KG1 (cell line): ENCODE results near the gene TP73.
"Not testable (repeated sequence)": the region's sequence is repeated elsewhere in the genome, so short reads cannot be mapped to it uniquely, and the experiment has no call there.

ENCODE experiments used
- DNase-seq: peaks from one replicate; lab custom pipeline; 2025; lab: John Stamatoyannopoulos, UW

TP73 gene

DNA sequence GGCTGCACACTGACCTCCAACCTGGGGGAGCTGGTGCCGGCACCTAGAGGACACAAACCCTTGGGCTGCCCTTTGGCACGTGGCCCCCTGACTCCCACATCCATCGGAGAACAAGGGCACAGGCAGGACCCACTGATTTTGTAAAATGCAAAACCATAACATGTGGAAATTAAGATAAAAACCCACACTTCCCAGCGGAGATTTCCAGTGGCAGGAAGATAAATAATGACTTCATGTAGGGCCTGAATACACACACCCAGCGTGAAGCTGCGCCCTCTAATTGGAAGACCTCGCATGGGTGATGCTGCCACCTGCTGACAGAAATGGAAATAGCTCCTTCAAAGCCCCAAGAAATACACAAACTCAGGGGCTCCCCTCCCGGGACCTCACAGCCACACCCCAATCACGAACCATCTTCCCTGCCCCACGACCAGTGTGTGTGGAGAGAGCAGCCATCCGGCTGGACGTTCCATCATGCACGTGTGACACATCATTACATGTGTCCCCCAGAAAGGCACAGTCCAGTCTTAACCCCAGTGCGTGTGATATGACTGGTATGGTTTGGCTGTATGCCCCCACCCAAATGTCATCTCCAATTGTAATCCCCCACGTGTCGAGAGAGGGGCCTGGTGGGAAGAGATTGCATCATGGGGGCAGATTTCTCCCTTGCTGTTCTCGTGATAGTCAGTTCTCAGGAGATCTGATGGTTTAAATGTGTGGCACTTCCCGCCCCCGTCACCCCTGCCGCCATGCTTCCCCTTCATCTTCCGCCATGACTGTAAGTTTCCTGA is 33.2 kb upstream of the TP73 start:
- peak; percentile 63 for DNase-seq

DNA sequence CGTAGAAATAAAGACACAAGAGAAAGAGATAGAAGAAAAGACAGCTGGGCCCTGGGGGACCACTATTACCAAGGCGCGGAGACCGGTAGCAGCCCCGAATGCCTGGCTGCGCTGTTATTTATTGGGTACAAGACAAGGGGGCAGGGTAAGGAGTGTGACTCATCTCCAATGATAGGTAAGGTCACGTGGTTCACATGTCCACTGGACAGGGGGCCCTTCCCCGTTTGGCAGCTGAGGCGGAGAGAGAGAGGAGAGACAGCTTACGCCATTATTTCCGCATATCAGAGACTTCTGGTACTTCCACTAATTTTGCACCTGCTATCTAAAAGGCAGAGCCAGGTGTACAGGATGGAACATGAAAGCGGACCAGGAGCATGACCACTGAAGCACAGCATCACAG is 31.6 kb upstream of the TP73 start:
- no peak for DNase-seq

DNA sequence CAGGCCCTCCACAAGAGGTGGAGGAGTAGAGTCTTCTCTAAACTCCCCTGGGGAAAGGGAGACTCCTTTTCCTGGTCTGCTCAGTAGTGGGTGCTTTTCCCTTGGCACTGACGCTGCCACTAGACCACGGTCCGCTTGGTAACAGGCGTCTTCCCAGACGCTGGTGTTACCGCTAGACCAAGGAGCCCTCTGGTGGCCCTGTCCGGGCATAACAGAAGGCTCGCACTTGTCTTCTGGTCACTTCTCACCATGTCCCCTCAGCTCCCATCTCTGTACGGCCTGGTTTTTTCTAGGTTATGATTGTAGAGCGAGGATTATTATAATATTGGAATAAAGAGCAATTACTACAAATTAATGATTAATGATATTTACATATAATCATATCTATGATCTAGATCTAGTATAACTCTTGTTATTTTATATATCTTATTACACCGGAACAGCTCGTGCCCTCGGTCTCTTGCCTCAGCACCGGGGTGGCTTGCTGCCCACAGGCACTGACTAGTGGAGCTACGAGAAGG is 31.1 kb upstream of the TP73 start:
- DNase-seq: peak; percentile 14

DNA sequence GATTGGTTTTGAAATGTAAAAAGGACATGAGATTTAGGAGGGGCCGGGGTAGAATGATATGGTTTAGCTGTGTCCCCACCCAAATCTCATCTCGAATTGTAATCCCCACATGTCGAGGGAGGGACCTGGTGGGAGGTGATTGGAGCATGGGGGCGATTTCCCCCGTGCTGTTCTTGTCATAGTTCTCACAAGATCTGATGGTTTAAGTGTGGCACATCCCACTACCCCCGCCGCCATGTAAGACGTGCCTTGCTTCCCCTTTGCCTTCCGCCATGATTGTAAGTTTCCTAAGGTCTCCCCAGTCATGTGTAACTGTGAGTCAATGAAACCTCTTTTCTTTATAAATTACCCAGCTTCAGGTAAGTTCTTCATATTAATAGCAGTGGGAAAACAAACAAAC is 30.2 kb upstream of the TP73 start:
- DNase-seq: not testable (repeated sequence)

DNA sequence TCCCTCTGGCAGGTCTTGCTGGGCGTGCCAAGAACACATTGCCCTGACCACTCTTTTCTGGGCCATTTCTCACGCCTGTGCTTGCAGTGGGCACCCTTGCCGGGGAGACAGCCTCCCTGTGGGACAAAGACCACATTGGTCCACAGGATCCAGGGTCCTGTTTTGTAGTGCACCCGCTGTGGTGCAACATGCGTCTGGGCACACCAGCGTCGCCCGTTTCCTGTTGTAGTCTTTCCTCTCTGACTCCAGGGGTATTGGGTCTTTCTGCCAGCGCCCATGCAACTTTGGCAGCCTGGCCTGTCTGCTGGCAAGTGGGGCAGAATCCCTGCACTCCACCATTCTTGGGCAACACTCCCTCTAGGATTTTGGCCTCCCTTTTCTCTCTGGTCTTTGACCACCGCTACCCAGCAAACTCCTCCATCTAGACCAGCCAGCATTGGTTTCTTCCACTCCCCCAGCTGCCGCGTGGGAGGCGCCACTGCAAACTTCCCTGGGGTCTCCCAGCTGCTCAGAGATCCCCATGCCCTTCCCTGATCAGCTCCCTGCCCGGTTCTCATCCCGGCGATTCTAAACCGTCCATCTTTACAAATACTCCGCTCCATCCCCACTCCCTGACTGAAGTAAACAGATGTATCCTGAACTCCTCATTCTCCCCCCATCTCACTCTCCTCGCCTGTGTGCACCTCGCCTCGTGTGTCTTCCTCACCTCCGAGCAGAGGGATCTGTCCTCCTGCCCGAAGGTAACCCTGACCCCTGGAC is 28.7 kb upstream of the TP73 start:
- DNase-seq: no peak

DNA sequence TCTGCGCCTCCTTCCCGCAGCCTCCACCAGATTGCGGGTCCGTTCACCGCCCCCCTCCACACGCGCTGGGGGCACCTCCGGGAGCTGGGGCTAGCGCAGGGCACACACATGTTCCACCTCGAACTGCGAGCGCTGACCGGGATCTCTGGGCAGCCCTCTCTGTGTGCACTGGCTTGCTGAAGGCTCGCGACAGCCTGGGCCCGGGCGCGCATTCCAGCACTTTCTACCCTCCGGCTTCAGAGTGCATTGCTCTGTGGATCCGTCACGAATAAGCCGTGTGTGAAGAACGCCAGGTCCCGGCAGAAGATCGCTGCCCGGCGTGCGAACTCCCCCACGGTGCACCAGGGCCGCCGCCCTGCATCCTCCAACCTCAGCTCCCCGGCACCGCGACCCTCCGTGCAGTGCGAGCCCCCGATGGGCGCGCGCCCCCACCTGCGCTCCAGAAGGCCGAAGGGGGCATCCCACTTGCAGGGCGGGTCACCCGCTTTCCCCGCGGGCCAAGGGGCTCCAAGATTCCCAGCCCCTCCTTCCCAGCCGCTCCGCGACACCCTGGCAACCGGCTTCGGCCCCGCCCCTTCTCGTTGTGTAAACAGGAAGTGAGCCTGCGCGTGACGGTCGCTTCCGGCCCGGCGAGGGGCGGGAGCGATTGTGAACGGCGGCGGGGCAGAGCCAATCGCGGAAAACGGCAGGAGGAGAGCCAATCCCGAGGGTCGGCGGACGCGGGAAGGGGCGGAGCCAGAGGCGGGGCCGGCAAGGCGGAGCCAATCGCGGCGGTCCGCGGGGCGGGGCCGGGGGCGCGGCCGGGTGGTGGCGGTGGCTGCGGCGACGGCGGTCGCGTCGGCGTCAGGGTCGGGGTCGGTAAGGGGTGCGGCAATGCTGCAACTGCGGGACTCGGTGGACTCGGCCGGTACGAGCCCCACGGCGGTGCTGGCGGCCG is 27.8 kb upstream of the TP73 start, which contains the start of gene TPRG1L:
TSS of gene TPRG1L (plus strand) at position 816 of the 937 bp plus-strand sequence. CDS start at position 874, 58 bp downstream.
- DNase-seq: peak; percentile 92

DNA sequence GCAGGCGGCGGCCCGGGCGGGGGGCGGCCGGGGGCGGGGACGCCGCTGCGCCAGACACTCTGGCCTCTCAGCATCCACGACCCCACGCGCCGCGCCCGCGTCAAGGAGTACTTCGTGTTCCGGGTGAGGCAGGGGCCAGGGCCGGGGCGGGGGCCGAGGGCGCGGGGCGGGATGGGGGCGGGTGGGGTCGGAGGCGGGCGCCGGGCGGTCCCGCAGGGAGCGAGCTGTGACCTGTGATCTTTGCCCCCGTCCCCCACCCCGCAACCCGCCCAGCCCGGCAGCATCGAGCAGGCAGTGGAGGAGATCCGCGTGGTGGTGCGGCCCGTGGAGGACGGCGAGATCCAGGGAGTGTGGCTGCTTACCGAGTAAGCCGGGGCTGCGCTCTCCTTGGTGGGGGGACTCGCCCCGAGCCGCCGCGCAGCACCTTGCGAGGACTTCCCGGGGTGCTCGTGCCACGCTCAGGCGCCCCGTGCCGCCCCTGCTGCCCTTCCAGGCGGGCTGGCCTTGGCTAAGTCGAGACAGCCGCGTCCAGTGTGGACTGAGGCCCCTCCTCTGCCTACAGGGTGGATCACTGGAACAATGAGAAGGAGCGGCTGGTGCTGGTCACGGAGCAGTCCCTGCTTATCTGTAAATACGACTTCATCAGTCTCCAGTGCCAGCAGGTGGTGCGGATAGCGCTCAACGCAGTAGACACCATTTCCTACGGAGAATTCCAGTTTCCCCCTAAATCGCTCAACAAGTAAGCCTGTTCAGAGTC is 27.0 kb upstream of the TP73 start:
- DNase-seq: no peak

DNA sequence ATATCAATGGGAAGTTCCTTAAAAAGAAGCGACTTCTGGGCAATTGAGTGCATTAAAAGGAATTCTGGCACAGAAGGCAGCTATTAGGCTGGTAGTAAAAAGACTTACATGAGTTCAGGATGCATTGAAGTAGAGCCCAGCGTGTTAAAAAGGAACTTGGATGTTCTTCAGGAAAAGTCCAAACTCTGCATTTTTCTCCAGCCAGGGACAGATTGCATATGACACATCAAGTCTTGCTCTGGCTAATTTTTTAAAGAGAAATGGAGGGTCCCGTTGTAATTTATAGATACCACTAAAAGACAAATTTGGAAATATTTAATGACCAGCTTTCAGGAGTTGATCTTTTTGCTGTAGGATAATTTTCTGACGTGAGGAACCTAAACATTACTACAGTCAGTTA is 26.3 kb upstream of the TP73 start:
- no peak for DNase-seq

DNA sequence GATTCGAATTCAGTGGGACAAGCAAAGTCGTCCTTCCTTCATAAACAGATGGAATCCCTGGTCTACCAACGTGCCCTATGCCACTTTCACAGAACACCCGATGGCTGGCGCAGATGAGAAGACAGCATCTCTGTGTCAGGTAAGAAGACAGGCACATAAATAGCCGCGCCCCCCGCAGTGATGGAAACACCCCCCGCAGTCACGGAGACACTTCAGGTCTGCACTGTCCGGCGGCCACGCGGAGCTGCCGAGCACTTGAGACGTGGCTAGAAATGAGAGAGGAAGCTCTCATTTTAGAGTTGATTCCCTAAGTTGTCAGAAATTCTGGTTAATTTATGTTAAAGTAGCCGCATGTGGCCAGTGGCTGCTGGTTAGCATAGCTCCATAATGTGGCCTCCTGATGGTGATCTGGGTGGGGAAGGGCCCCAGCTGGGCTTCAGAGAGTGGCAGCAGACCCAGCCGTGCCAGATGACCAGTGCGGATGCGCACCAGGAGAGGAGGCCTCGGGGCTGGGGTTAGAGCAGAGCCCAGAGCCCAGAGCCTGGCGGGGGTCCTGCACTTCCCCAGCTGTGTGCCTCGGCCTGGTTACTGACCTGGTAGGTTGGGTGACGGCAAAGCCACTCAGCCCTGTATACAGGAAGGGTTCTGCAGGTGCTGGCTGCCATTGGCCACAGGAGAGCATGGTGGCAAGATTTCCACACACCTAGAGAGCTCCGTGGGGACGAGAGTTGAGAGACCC is 24.6 kb upstream of the TP73 start:
- no peak for DNase-seq

DNA sequence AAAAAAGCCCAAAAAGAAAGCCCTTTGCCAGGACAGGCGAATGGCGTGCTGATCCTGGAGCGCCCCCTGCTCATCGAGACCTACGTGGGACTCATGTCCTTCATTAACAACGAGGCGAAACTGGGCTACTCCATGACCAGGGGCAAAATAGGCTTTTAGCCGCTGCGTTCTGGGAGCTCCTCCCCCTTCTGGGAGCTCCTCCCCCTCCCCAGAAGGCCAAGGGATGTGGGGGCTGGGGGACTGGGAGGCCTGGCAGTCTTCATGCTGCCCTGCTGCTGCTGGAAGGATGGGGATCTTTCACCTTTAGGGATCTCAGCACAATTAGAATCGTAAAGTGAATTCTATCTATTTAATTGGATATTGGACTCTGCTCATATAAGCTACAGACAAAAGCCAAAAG is 23.9 kb upstream of the TP73 start:
- no peak for DNase-seq

DNA sequence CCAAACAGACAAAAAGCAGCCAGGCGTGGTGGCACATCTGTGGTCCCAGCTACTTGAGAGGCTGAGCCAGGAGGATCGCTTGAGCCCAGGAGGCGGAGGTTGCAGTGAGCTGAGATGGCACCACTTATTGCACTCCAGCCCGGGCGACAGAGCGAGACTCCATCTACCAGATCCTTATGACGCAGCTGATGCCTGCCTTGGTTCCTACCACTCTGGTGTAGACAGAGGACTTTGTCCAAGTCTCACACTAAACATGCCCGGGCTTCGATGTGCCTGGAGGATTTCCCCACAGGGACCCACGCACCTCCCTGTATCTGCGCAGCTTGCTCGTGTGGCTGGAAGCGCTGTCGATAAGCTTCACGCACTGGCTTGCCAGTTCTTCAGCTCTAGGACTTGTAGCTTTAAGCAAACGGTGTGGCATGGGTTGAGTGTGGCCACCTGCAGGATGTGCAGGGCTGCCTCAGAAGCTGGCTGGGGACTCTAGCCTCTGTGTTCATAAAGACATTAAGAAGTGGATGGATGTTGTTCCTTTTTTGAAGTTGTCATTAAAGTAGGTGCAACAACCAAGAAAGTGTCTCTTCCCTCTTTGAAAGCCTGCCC is 22.7 kb upstream of the TP73 start:
- no peak for DNase-seq

DNA sequence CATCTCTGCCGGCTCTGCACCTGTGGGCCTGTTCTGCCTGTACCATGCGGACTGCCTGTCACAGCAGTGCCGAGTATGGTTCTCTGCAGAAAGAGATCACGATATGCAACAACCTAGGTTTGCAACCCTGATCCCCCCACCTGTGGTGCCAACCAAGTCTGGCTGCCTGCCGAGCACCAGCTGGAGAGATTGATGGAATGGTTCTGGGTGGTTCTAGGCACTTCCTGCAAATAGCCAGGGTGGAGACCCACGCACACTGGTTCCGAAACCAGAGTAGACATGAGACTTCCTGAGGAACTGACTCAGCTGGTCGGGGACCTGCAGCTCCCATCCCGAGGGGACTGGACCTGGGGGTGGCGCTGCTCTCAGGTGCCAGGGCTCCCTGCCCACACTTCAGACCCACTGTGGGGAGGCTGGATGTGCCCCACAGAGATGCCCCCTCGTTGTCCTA is 22.1 kb upstream of the TP73 start:
- DNase-seq: no peak

DNA sequence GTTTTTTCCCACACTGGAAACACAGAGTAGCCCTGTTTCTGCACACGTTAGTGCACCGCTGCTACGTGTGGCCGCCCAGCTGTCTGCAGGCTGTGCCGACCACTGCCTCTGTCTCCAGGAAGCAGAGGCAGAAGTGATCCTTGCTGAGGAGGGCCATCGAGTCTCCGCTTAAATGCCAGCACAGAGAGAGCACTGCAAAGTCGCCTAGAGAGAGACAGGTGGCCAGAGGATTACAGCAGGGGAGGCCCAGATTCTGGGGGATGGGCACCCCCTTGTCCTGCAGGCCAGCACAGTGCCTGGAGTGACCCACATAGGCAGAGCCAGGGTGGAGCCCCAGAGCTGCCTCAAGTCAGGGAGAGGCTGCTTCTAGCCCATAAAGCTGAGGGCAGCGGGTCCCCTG is 21.4 kb upstream of the TP73 start:
- no peak for DNase-seq

DNA sequence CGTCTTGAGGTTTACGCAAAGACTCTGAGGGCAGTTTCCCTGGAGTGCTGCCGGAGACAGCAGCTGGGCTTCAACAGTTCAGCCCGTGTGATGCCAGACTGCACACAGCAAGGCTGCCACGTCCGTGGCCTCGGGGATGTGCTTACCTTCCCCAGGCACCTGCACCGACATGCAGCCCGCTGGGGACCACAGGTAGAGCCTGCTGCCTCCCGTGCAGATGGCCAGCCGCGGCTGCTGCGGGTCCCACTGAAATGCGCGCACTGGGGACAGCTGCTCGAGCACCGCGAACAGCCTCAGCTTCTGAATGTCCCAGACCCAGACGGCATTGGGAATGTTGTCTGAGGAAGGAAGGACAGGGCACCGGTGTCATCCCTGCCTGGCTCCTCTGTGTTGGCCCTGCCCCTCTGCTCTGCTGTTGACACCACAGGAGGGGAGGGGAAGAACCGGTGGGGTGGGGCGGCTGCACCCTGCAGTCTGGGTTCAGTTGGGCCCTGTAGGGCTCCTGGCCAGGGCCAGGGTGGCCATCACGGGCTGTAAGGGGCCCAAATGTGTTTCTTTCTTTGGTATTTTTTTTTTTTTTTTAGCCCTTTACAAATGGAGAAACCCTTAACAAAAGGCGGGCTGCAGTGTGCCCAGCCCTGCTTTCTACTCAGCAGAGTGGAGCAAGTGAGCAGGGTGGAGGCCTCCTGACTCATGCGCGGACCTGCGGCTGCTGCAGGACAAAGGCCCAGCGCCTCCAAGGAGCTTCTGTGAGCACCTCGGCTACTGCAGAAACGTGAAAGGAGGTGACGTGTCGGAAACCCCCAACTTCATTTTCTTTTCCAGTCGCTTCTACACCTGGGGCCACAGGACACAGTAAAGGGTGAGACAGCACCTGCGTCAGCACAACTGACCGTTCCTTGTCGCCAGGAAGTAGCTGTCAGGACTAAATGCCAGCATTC is 20.7 kb upstream of the TP73 start:
- DNase-seq: no peak

DNA sequence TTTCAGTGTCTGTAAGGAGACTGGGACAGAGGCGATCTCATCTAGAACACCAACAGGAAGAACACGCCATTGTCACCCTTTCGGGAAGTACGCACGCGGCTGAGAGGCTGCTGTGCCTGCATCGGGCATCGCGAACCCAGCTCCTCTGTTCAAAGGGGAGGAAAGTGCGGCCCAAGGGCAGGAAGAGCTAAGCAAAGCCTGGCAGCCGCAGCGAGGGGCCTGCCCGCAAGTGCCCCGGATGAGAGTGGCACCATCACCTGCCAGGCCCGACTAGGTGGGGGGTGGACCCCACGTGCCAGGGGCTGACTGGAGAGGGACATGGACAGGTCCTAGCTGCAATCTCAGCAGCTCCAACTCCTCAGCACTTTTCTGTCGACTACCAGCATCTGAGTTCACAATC is 20.0 kb upstream of the TP73 start:
- no peak for DNase-seq

DNA sequence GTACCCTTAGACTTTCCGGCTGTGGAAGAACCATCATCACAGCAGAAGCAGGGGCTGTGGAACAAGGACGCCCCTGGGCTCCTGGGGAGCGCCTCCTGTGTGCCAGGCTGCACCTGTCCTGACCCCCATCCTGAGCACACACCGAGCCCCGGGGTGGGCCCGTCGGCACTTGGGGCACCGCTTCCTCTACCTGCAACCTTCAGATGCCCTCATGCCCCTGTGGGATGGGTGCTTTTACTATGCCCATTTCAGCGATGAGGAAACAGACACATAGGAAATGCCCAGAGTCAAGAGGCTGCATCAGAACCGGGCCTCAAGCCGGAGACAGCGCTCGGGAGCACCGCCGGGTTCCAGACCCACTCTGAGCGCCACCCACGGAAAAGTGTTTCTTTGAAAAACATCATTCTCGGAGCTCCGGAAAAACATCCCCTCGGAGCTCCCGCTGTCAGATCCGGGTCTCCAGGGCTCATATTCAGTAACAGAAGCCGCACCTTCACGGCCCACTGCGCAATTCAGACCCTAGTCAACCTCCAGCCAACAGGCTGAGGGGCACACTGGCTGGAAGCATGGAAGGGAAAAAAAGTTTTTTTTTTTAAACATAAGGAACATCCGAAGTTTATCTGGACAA is 19.5 kb upstream of the TP73 start:
- no peak for DNase-seq

DNA sequence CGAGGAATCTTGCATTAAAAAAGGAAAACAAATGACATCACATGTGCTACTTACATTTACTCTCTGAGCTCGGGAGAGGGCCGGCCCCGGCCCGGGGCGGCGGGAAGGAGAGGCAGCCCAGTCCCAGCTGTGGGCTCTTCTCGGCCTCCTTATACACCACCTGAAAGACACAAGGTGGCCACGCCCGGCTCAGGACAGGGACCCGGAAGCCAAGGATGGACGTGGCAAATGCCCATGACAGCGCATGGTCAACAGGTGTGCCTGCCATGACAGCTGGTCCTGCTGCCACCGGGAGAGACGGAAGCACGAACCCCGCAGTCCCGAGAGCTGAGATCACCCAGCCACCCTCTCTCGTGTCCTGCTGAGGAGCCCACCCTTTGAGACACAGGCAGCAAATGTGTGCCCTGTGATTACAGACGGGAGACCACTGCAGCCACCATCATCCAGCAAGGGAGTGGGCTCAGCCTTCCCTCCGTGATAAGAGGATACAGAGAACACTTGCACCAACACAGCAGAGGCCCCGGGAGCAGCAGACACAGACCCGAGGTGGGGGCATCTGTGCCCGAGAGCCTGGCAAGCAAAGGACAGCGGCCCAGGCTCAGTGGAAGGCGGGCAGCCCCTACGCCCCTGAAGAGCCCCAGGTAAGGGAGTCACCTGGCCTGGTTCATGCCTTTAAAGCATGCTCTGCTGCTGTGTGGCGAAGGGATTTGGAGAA is 18.8 kb upstream of the TP73 start:
- DNase-seq: no peak
